Adipose tissue (tissue), 3 donors: ENCODE data around the gene TAF11L6. TPM values are rescaled to one million over a fixed set of nuclear protein-coding genes. Genes with fewer than 3 reads are reported as not detected.

Experiments
- polyA plus RNA-seq, 3 donors: library from polyadenylated mRNA; stranded (reverse); fragments of 200-250 nt; gene quantifications; one replicate each; pipeline ENCODE4 v1.2.3, GENCODE V29; 2013
- donor health status: healthy with polysubstance abuse.
- donor health status: Bipolar disorder and iron deficiency.
- donor health status: healthy.

The TAF11L6 gene
- polyA plus RNA-seq, 3 donors = not detected

Other genes starting within 250 kb of the TAF11L6 start
- not detected for gene TAF11L2, start 30.4 kb upstream of the TAF11L6 start, polyA plus RNA-seq
- gene TAF11L3, start 10.3 kb upstream of the TAF11L6 start, polyA plus RNA-seq = not detected
- not detected for gene TAF11L4, start 6.9 kb upstream of the TAF11L6 start, polyA plus RNA-seq
- gene TAF11L5, start 3.4 kb upstream of the TAF11L6 start, polyA plus RNA-seq = not detected
- not detected for gene TAF11L7, start 57.1 kb downstream of the TAF11L6 start, polyA plus RNA-seq
- not detected for gene TAF11L8, start 62.3 kb downstream of the TAF11L6 start, polyA plus RNA-seq
- gene TAF11L9, start 65.7 kb downstream of the TAF11L6 start, polyA plus RNA-seq = not detected
- gene TAF11L10, start 69.2 kb downstream of the TAF11L6 start, polyA plus RNA-seq = not detected
- gene TAF11L11, start 75.5 kb downstream of the TAF11L6 start, polyA plus RNA-seq = not detected
- not detected for gene TAF11L12, start 81.7 kb downstream of the TAF11L6 start, polyA plus RNA-seq
- gene TAF11L13, start 103.4 kb downstream of the TAF11L6 start, polyA plus RNA-seq = not detected
- gene TAF11L14, start 105.8 kb downstream of the TAF11L6 start, polyA plus RNA-seq = not detected